Measurements from ENCODE around the gene FTH1.

DNA sequence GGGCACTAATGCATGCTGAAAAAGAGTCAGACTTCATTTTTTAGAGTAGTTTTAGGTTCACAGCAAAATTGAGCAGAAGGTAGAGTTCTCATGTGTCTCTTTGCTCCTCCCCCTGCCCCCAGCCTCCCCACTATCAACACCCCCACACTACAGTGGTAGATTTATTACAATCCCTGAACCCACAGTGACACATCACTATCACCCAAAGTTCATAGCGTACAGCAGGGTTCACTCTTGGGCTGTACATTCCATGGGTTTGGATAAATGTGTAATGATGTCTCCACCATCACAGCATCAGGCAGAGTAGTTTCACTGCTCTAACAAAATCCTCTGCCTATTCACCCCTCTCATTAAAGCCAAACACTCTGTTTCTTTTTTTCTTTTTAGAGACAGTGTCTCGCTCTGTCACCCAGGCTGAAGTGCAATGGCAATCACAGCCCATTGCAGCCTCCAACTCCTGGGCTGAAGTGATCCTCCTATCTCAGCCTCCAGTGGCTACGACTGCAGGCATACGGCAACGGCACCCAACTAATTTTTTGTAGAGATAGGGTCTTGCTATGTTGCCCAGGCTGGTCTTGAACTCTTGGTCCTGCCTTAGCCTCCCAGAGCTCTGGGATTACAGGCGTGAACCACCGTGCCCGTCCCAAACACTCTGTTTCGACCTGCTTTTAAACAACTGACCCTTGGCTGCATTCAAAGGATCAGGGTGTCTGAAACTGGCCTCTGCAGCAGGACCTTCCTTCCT, 13.2 kb downstream of the FTH1 start:
- TF ChIP-seq, protein P1, sequence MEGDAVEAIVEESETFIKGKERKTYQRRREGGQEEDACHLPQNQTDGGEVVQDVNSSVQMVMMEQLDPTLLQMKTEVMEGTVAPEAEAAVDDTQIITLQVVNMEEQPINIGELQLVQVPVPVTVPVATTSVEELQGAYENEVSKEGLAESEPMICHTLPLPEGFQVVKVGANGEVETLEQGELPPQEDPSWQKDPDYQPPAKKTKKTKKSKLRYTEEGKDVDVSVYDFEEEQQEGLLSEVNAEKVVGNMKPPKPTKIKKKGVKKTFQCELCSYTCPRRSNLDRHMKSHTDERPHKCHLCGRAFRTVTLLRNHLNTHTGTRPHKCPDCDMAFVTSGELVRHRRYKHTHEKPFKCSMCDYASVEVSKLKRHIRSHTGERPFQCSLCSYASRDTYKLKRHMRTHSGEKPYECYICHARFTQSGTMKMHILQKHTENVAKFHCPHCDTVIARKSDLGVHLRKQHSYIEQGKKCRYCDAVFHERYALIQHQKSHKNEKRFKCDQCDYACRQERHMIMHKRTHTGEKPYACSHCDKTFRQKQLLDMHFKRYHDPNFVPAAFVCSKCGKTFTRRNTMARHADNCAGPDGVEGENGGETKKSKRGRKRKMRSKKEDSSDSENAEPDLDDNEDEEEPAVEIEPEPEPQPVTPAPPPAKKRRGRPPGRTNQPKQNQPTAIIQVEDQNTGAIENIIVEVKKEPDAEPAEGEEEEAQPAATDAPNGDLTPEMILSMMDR (IDR thresholded peaks at IDR 0.05), result no peak
- no peak for TF ChIP-seq POLR2AphosphoS5 (IDR thresholded peaks at IDR 0.05)
- TF ChIP-seq EP300 (IDR thresholded peaks at IDR 0.05), result no peak
- no peak for TF ChIP-seq POLR2A (IDR thresholded peaks at IDR 0.05)

Data from sigmoid colon (tissue), 4 donors.